GM06990 (cell line): Measurements from ENCODE around the gene PCDHAC2.

Experiments
- DNase-seq: peaks from one replicate; pipeline ENCODE4 v3.0.0-alpha.2; 2011; ENCODE audit not compliant: insufficient read length; ENCODE audit errors: extremely low read depth
- H3K27me3 ChIP-seq: replicated peaks from 2 replicates; pipeline ENCODE4 v1.6.0; 2011; ENCODE audit warnings: low read length; ENCODE audit not compliant: control insufficient read depth, insufficient read depth
- H3K36me3 ChIP-seq: 2 replicates; pipeline ENCODE4 v1.5.1; 2011; ENCODE audit warnings: low read length; ENCODE audit not compliant: control insufficient read depth, insufficient read depth
- H3K4me3 ChIP-seq: replicated peaks from 2 replicates; pipeline ENCODE4 v1.5.1; 2011; ENCODE audit warnings: low read depth, mild to moderate bottlenecking, control low read depth, low read length
- CTCF ChIP-seq: IDR thresholded peaks from 2 replicates; pipeline ENCODE4 v1.5.1; 2011; ENCODE audit warnings: low read length, control low read depth, mild to moderate bottlenecking, inconsistent platforms; ENCODE audit not compliant: insufficient read depth, poor library complexity, severe bottlenecking

PCDHAC2 gene

GRCh38 chr5:141001844-141002604, 35.7 kb downstream of the PCDHAC2 start:
- no peaks in the 10 kb centered on the region for H3K27me3 ChIP-seq
- no peak for TF ChIP-seq CTCF
- no peaks in the 10 kb centered on the region for H3K36me3 ChIP-seq
- no peak for DNase-seq
- no peak overlapping the region for H3K4me3 ChIP-seq

GRCh38 chr5:141002605-141002965, 36.3 kb downstream of the PCDHAC2 start:
- Histone ChIP-seq H3K36me3 (no peaks in the 10 kb centered on the region), H3K4me3 (no peak overlapping the region), H3K27me3 (no peaks in the 10 kb centered on the region)
- DNase-seq = no peak
- no peak for TF ChIP-seq CTCF

- H3K36me3 ChIP-seq = no peaks in the 10 kb centered on the region
- DNase-seq = no peak
- no peak overlapping the region for H3K4me3 ChIP-seq
- no peak for TF ChIP-seq CTCF
- H3K27me3 ChIP-seq = no peaks in the 10 kb centered on the region
These were observed 36.8 kb downstream of the PCDHAC2 start for GRCh38 chr5:141003031-141003430.

- H3K27me3 ChIP-seq = no peaks in the 10 kb centered on the region
- no peak overlapping the region for H3K4me3 ChIP-seq
- TF ChIP-seq CTCF = no peak
- DNase-seq = no peak
- no peaks in the 10 kb centered on the region for H3K36me3 ChIP-seq
These were observed 37.7 kb downstream of the PCDHAC2 start for GRCh38 chr5:141003791-141004611.

- Histone ChIP-seq H3K36me3 (no peaks in the 10 kb centered on the region), H3K4me3 (no peak overlapping the region), H3K27me3 (no peaks in the 10 kb centered on the region)
- TF ChIP-seq CTCF = no peak
- DNase-seq = no peak
These were observed 41.5 kb downstream of the PCDHAC2 start for GRCh38 chr5:141007791-141008190.
